HL-60/S4 (cell line): ENCODE data around the gene NEMP2.
"Not testable (repeated sequence)": the region's sequence is repeated elsewhere in the genome, so short reads cannot be mapped to it uniquely, and the experiment has no call there.

Source experiments
- in situ Hi-C: fragments of 300-500 bp; cut with MboI; formaldehyde crosslinking; loops from 2 replicates; pipeline ENCODE4 v1.14.3; 2022; ENCODE audit warnings: low sequenced_read_pairs

Gene NEMP2

GRCh38 chr2:190494600-190495227 is 39.8 kb downstream of the NEMP2 start:
- in situ Hi-C loops = not testable (repeated sequence)

GRCh38 chr2:190493095-190493494 is 41.4 kb downstream of the NEMP2 start:
- in situ Hi-C loops = no loop called here

GRCh38 chr2:190490502-190490901 is 44.0 kb downstream of the NEMP2 start:
- in situ Hi-C loops = no loop called here

GRCh38 chr2:190489475-190489874 is 45.0 kb downstream of the NEMP2 start:
- in situ Hi-C loops = no loop called here

GRCh38 chr2:190488516-190489233 is 45.8 kb downstream of the NEMP2 start:
- in situ Hi-C loops = no loop called here

GRCh38 chr2:190486037-190486623 is 48.4 kb downstream of the NEMP2 start:
- in situ Hi-C loops = no loop called here

- in situ Hi-C loops = no loop called here
These were observed 52.1 kb downstream of the NEMP2 start for GRCh38 chr2:190482451-190482850.

- in situ Hi-C loops = no loop called here
These were observed 53.2 kb downstream of the NEMP2 start for GRCh38 chr2:190481339-190481738.

GRCh38 chr2:190478572-190479195 is 55.8 kb downstream of the NEMP2 start:
- in situ Hi-C loops = no loop called here

GRCh38 chr2:190477661-190478454 is 56.7 kb downstream of the NEMP2 start:
- in situ Hi-C loops = no loop called here

GRCh38 chr2:190470256-190470826 is 64.2 kb downstream of the NEMP2 start:
- in situ Hi-C loops = no loop called here

GRCh38 chr2:190469771-190470170 is 64.8 kb downstream of the NEMP2 start:
- in situ Hi-C loops = no loop called here

GRCh38 chr2:190468814-190469569 is 65.5 kb downstream of the NEMP2 start:
- in situ Hi-C loops = no loop called here

GRCh38 chr2:190468354-190468753 is 66.2 kb downstream of the NEMP2 start:
- in situ Hi-C loops = not testable (repeated sequence)

GRCh38 chr2:190467575-190468083 is 66.9 kb downstream of the NEMP2 start:
- in situ Hi-C loops = no loop called here

- in situ Hi-C loops = no loop called here
These were observed 67.6 kb downstream of the NEMP2 start for GRCh38 chr2:190466819-190467446.

GRCh38 chr2:190465060-190465459 is 69.5 kb downstream of the NEMP2 start:
- in situ Hi-C loops = no loop called here

GRCh38 chr2:190462611-190463010 is 71.9 kb downstream of the NEMP2 start:
- in situ Hi-C loops = no loop called here

GRCh38 chr2:190462181-190462580 is 72.3 kb downstream of the NEMP2 start:
- in situ Hi-C loops = no loop called here
